CD14-positive monocyte (primary cell): ENCODE results near the gene STRIP1. TPM values are rescaled to one million over a fixed set of nuclear protein-coding genes. Genes with fewer than 3 reads are reported as not detected.

Experiments used
- DNase-seq, 3 donors: peaks; one replicate each; pipeline ENCODE4 v3.0.0-alpha.2; 2011 to 2022
- H2AFZ ChIP-seq: 2 replicates; pipeline ENCODE4 v1.6.0; 2012; ENCODE audit warnings: mild to moderate bottlenecking, low read depth, low read length, inconsistent platforms; ENCODE audit not compliant: insufficient read depth, poor library complexity, severe bottlenecking
- H3K27ac ChIP-seq, 2 donors: 1 replicate in 1 of 2; 2 replicates in 1 of 2; pipeline ENCODE4 v1.5.1; 2012 to 2013; ENCODE audit warnings: low read length in 2 of 2, control low read depth in 1 of 2, inconsistent platforms in 1 of 2, low read depth in 1 of 2, mild to moderate bottlenecking in 1 of 2
- H3K27me3 ChIP-seq, 2 donors: one replicate each; pipeline versions ENCODE4 v1.6.0 to v1.6.1; 2011 to 2013; ENCODE audit warnings: low read length in 2 of 2; ENCODE audit not compliant: control insufficient read depth in 2 of 2, insufficient read depth in 2 of 2
- H3K36me3 ChIP-seq, 2 donors: replicated peaks in 1 of 2; 1 replicate in 1 of 2; 2 replicates in 1 of 2; pipeline versions ENCODE4 v1.5.1 to v1.6.1; 2012 to 2013; ENCODE audit warnings: low read length in 2 of 2, control low read depth in 1 of 2, inconsistent platforms in 1 of 2, mild to moderate bottlenecking in 1 of 2; ENCODE audit not compliant: insufficient read depth in 2 of 2, control insufficient read depth in 1 of 2
- H3K4me1 ChIP-seq, 2 donors: 1 replicate in 1 of 2; 2 replicates in 1 of 2; pipeline versions ENCODE4 v1.5.1 to v1.6.1; 2012 to 2013; ENCODE audit warnings: low read length in 2 of 2, control low read depth in 1 of 2, inconsistent platforms in 1 of 2, mild to moderate bottlenecking in 1 of 2, moderate library complexity in 1 of 2; ENCODE audit not compliant: insufficient read depth in 2 of 2, control insufficient read depth in 1 of 2
- H3K4me2 ChIP-seq: replicated peaks from 2 replicates; pipeline ENCODE3; 2012; ENCODE audit warnings: low read length, moderate library complexity, mild to moderate bottlenecking; ENCODE audit not compliant: poor library complexity, severe bottlenecking; ENCODE audit errors: extremely low read depth
- H3K4me3 ChIP-seq, 3 experiments: fragments of 200-600 bp in 1 of 3; sonication (generic) in 1 of 3; replicated peaks in 1 of 3; 1 replicate in 2 of 3; 2 replicates in 1 of 3; pipeline ENCODE4 v1.5.1; 2011 to 2013; ENCODE audit warnings: low read length in 3 of 3, mild to moderate bottlenecking in 3 of 3, control low read depth in 2 of 3, low read depth in 2 of 3, inconsistent platforms in 1 of 3, moderate library complexity in 1 of 3
- H3K79me2 ChIP-seq: 2 replicates; pipeline ENCODE4 v1.6.0; 2012; ENCODE audit warnings: mild to moderate bottlenecking, control low read depth, inconsistent platforms, low read length, moderate library complexity; ENCODE audit not compliant: insufficient read depth
- H3K9ac ChIP-seq: 2 replicates; pipeline ENCODE4 v1.6.0; 2017; ENCODE audit warnings: low read length, mild to moderate bottlenecking; ENCODE audit not compliant: insufficient read depth, poor library complexity, severe bottlenecking
- H3K9me3 ChIP-seq, 2 donors: replicated peaks in 1 of 2; 1 replicate in 1 of 2; 2 replicates in 1 of 2; pipeline versions ENCODE4 v1.5.1 to v1.6.1; 2012 to 2013; ENCODE audit warnings: low read length in 2 of 2, control low read depth in 1 of 2; ENCODE audit not compliant: control insufficient read depth in 1 of 2, insufficient read depth in 1 of 2
- H4K20me1 ChIP-seq: 2 replicates; pipeline ENCODE4 v1.6.0; 2012; ENCODE audit warnings: mild to moderate bottlenecking, low read length, control low read depth, moderate library complexity; ENCODE audit not compliant: insufficient read depth
- H3K27ac Mint-ChIP-seq, 7 donors: one replicate each; pipeline ENCODE4 v1.8.0; 2020; ENCODE audit warnings: mild to moderate bottlenecking in 7 of 7, mixed read lengths in 7 of 7, moderate library complexity in 6 of 7, inconsistent platforms in 2 of 7
- H3K27me3 Mint-ChIP-seq, 3 donors: one replicate each; pipeline ENCODE4 v1.8.0; 2021 to 2022; ENCODE audit warnings: low read depth in 3 of 3, mild to moderate bottlenecking in 3 of 3, mixed read lengths in 3 of 3, moderate library complexity in 3 of 3, inconsistent platforms in 1 of 3
- H3K36me3 Mint-ChIP-seq, 2 donors: one replicate each; pipeline ENCODE4 v1.8.0; 2020; ENCODE audit warnings: mixed read lengths in 2 of 2, inconsistent platforms in 1 of 2, mild to moderate bottlenecking in 1 of 2
- H3K4me1 Mint-ChIP-seq: one replicate; pipeline ENCODE4 v1.8.0; 2020; ENCODE audit warnings: mild to moderate bottlenecking, mixed read lengths
- H3K4me3 Mint-ChIP-seq, 2 donors: one replicate each; pipeline ENCODE4 v1.8.0; 2020; ENCODE audit warnings: mild to moderate bottlenecking in 2 of 2, mixed read lengths in 2 of 2, moderate library complexity in 1 of 2
- H3K9me3 Mint-ChIP-seq, 7 donors: one replicate each; pipeline ENCODE4 v1.8.0; 2020 to 2022; ENCODE audit warnings: mixed read lengths in 7 of 7, mild to moderate bottlenecking in 6 of 7, moderate library complexity in 6 of 7, inconsistent platforms in 2 of 7
- WGBS: methylation state at CpG from one replicate; pipeline ENCODE4 v1.1.5; 2013; ENCODE audit warnings: missing lambda C conversion rate; ENCODE audit not compliant: insufficient coverage; 5-methylcytosine and 5-hydroxymethylcytosine counted together
- intact Hi-C, 2 donors: fragments of 100-400 bp; cut with micrococcal nuclease; formaldehyde crosslinking; loops; one replicate each; pipeline versions ENCODE4 v1.15.0 to v1.15.1; 2023
- polyA plus RNA-seq, 3 donors: library from polyadenylated mRNA; depleted of rRNA in 1 of 3; unstranded in 2 of 3; stranded (reverse) in 1 of 3; fragments of 300-500 nt in 2 of 3; fragments of >200 nt in 1 of 3; fragmentation: Illumina TruSeq in 2 of 3; gene quantifications; 1 replicate in 2 of 3; 2 replicates in 1 of 3; pipeline ENCODE4 v1.2.3, GENCODE V29; 2012 to 2021
- TF ChIP-seq, protein P1 (sequence below): fragments of 200-600 bp; IDR thresholded peaks from one replicate; pipeline ENCODE4 v1.8.0; 2022; ENCODE audit warnings: antibody characterized with exemption, mild to moderate bottlenecking

The STRIP1 gene
- polyA plus RNA-seq, 3 donors, result 8.9 to 33.6 (median 11.0) TPM

DNA sequence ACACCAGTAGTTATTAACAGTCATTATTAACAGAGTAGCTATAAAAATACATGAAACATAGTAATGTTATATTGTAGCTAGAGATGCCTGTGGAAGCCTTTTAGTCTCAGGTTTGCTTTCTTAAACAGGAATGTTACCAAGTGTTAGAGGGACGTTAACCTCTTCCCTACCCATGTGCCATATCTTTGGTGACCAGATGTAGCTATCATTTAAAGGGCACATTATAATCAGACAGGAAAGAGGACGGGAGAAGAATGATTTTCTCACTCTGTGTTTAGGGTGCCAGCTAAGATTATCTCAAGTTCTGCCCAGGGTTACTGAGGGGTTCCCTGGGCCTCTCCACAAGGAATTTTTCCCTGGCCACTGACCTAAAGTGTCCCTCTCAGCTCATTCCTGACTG lies 57.0 kb downstream of the STRIP1 start:
- Mint-ChIP-seq H3K36me3 (no peaks in the 10 kb centered on the region), H3K4me3 (no peak overlapping the region), H3K27ac (no peak overlapping the region), H3K4me1 (peaks cover 2% of the 10 kb centered on the region), H3K9me3 (peaks cover 0 to 8% (median 0%) of the 10 kb centered on the region in 7 donors), H3K27me3 (peaks cover 16 to 25% (median 18%) of the 10 kb centered on the region in 3 donors)
- Histone ChIP-seq H3K79me2 (no peaks in the 10 kb centered on the region), H3K9me3 (peaks cover 0 to 4% of the 10 kb centered on the region in 2 donors), H3K4me2 (no peak overlapping the region), H4K20me1 (no peaks in the 10 kb centered on the region), H3K4me1 (no peaks in the 10 kb centered on the region), H3K27ac (no peak overlapping the region), H3K36me3 (no peaks in the 10 kb centered on the region), H2AFZ (no peak overlapping the region), H3K9ac (no peak overlapping the region), H3K27me3 (peaks cover 6 to 14% of the 10 kb centered on the region in 2 donors), H3K4me3 (no peak overlapping the region)
- TF ChIP-seq, protein P1, sequence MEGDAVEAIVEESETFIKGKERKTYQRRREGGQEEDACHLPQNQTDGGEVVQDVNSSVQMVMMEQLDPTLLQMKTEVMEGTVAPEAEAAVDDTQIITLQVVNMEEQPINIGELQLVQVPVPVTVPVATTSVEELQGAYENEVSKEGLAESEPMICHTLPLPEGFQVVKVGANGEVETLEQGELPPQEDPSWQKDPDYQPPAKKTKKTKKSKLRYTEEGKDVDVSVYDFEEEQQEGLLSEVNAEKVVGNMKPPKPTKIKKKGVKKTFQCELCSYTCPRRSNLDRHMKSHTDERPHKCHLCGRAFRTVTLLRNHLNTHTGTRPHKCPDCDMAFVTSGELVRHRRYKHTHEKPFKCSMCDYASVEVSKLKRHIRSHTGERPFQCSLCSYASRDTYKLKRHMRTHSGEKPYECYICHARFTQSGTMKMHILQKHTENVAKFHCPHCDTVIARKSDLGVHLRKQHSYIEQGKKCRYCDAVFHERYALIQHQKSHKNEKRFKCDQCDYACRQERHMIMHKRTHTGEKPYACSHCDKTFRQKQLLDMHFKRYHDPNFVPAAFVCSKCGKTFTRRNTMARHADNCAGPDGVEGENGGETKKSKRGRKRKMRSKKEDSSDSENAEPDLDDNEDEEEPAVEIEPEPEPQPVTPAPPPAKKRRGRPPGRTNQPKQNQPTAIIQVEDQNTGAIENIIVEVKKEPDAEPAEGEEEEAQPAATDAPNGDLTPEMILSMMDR, result no peak
- intact Hi-C loops, result no loop called here
- no peak for DNase-seq
- WGBS, result 100% methylated on average over 1 of the region's 2 CpGs

DNA sequence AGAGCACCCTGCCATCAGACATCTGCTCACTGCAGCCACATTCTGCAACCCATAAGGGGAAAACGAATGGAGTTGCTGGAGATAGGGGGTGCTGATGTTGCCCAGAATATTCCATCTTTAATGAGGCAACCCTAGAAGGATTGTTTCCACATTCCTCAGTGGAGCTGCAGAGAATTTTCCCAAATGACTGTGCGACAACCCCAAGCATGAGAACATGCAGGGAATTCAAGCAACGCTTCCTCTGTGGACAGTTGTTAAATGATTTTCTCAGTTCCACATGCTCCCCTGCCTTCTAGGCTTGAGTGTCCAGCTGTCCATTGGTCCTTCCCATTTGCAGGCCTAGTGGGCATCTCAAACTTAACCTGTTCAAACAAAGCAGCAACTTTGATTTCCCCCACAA lies 57.4 kb downstream of the STRIP1 start:
- Histone ChIP-seq H3K4me3 (no peak overlapping the region), H3K36me3 (no peaks in the 10 kb centered on the region), H3K9ac (no peak overlapping the region), H4K20me1 (no peaks in the 10 kb centered on the region), H2AFZ (no peak overlapping the region), H3K27ac (no peak overlapping the region), H3K79me2 (no peaks in the 10 kb centered on the region), H3K4me1 (no peaks in the 10 kb centered on the region), H3K4me2 (no peak overlapping the region), H3K9me3 (peaks cover 0 to 4% of the 10 kb centered on the region in 2 donors), H3K27me3 (peaks cover 2 to 10% of the 10 kb centered on the region in 2 donors)
- no peak overlapping the region for H3K4me3 Mint-ChIP-seq
- TF ChIP-seq, protein P1, result no peak
- no peak overlapping the region for H3K27ac Mint-ChIP-seq
- H3K27me3 Mint-ChIP-seq, result peaks cover 14 to 21% (median 16%) of the 10 kb centered on the region in 3 donors
- peaks cover 0 to 8% (median 0%) of the 10 kb centered on the region in 7 donors for H3K9me3 Mint-ChIP-seq
- H3K4me1 Mint-ChIP-seq, result peaks cover 2% of the 10 kb centered on the region
- intact Hi-C loops, result no loop called here
- 90% methylated on average over 2 of the region's 3 CpGs for WGBS
- no peaks in the 10 kb centered on the region for H3K36me3 Mint-ChIP-seq
- DNase-seq, result no peak
